DND-41 (cell line): ENCODE data around the gene TTC28.

Source experiments
- ATAC-seq: fragments of 200-7000 bp; cut with Tn5 transposase; 3 replicates; pipeline ENCODE4 v1.9.1; 2021; ENCODE audit warnings: low read depth; ENCODE audit not compliant: insufficient read depth
- DNase-seq: peaks from one replicate; pipeline ENCODE4 v3.0.0-alpha.2; 2020
- H2AFZ ChIP-seq: 2 replicates; pipeline ENCODE4 v1.6.0; 2012; ENCODE audit warnings: low read depth, low read length
- H3K27ac ChIP-seq: 2 replicates; pipeline ENCODE4 v1.5.1; 2012; ENCODE audit warnings: low read length, inconsistent platforms
- H3K27me3 ChIP-seq: fragments of 200-600 bp; sonication (generic); 2 replicates; pipeline ENCODE4 v1.6.0; 2012; ENCODE audit warnings: low read length, mild to moderate bottlenecking, inconsistent platforms; ENCODE audit not compliant: insufficient read depth, poor library complexity
- H3K36me3 ChIP-seq: 2 replicates; pipeline ENCODE4 v1.5.1; 2012; ENCODE audit warnings: low read length, inconsistent platforms; ENCODE audit not compliant: insufficient read depth
- H3K4me1 ChIP-seq: 2 replicates; pipeline ENCODE4 v1.5.1; 2012; ENCODE audit warnings: mild to moderate bottlenecking, low read length; ENCODE audit not compliant: insufficient read depth
- H3K4me2 ChIP-seq: 2 replicates; pipeline ENCODE4 v1.6.0; 2012; ENCODE audit warnings: mild to moderate bottlenecking, moderate library complexity, low read length, inconsistent platforms; ENCODE audit not compliant: insufficient read depth
- H3K4me3 ChIP-seq, 2 experiments: fragments of 200-600 bp in 1 of 2; shearing (Covaris generic) in 1 of 2; 2 replicates each; pipeline ENCODE4 v1.5.1; 2012 to 2016; ENCODE audit warnings: inconsistent platforms in 2 of 2, low read length in 2 of 2, mild to moderate bottlenecking in 2 of 2, low read depth in 1 of 2, moderate library complexity in 1 of 2
- H3K79me2 ChIP-seq: 2 replicates; pipeline ENCODE4 v1.6.0; 2012; ENCODE audit warnings: low read length, inconsistent platforms; ENCODE audit not compliant: insufficient read depth
- H3K9ac ChIP-seq: 2 replicates; pipeline ENCODE4 v1.6.0; 2012; ENCODE audit warnings: low read depth, mild to moderate bottlenecking, inconsistent platforms, low read length, moderate library complexity
- H3K9me3 ChIP-seq: 2 replicates; pipeline ENCODE4 v1.5.1; 2012; ENCODE audit warnings: low read length, moderate library complexity, mild to moderate bottlenecking, inconsistent platforms; ENCODE audit not compliant: insufficient read depth, severe bottlenecking
- H4K20me1 ChIP-seq: 2 replicates; pipeline ENCODE4 v1.6.0; 2012; ENCODE audit warnings: low read length; ENCODE audit not compliant: insufficient read depth
- EZH2 ChIP-seq: IDR thresholded peaks from 3 replicates; pipeline ENCODE4 v1.6.1; 2012; ENCODE audit warnings: borderline replicate concordance, low read depth, mild to moderate bottlenecking, moderate library complexity, low read length, inconsistent platforms; ENCODE audit not compliant: severe bottlenecking
- TF ChIP-seq, protein P1 (sequence below): IDR thresholded peaks from 2 replicates; pipeline ENCODE4 v1.5.1; 2012; ENCODE audit warnings: borderline replicate concordance, low read length, moderate library complexity, mild to moderate bottlenecking; ENCODE audit not compliant: poor library complexity, severe bottlenecking; ENCODE audit errors: extremely low read depth

TTC28 gene

DNA sequence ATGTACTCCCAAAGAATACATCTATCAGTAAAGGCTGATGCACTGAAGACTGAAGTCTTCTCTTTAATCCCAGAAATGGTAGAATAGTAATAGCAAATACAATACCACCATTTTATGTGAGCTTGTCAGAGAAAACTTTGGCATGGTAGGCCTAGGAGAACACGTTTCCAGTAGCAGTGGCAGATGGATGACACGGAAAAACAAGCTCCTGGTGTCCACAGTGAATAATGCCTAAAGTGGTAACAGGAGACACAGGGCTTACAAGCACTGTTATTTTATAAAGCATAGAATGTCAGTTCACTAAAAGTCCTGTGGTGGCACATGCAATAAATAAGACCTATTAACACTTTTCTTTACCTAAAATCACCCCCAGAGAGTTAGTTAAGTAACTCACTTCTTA lies 277.6 kb downstream of the TTC28 start:
- H3K4me3 ChIP-seq: no peak overlapping the region
- no peaks in the 10 kb centered on the region for H3K9me3 ChIP-seq
- H3K79me2 ChIP-seq: peaks cover 95% of the 10 kb centered on the region
- ATAC-seq: no peak
- no peak for TF ChIP-seq EZH2
- TF ChIP-seq, protein P1, sequence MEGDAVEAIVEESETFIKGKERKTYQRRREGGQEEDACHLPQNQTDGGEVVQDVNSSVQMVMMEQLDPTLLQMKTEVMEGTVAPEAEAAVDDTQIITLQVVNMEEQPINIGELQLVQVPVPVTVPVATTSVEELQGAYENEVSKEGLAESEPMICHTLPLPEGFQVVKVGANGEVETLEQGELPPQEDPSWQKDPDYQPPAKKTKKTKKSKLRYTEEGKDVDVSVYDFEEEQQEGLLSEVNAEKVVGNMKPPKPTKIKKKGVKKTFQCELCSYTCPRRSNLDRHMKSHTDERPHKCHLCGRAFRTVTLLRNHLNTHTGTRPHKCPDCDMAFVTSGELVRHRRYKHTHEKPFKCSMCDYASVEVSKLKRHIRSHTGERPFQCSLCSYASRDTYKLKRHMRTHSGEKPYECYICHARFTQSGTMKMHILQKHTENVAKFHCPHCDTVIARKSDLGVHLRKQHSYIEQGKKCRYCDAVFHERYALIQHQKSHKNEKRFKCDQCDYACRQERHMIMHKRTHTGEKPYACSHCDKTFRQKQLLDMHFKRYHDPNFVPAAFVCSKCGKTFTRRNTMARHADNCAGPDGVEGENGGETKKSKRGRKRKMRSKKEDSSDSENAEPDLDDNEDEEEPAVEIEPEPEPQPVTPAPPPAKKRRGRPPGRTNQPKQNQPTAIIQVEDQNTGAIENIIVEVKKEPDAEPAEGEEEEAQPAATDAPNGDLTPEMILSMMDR: no peak
- H4K20me1 ChIP-seq: peaks cover 36% of the 10 kb centered on the region
- DNase-seq: no peak
- H3K27ac ChIP-seq: no peak overlapping the region
- no peak overlapping the region for H3K4me2 ChIP-seq
- H2AFZ ChIP-seq: no peak overlapping the region
- H3K36me3 ChIP-seq: peaks cover 15% of the 10 kb centered on the region
- no peaks in the 10 kb centered on the region for H3K4me1 ChIP-seq
- no peak overlapping the region for H3K9ac ChIP-seq
- no peaks in the 10 kb centered on the region for H3K27me3 ChIP-seq

DNA sequence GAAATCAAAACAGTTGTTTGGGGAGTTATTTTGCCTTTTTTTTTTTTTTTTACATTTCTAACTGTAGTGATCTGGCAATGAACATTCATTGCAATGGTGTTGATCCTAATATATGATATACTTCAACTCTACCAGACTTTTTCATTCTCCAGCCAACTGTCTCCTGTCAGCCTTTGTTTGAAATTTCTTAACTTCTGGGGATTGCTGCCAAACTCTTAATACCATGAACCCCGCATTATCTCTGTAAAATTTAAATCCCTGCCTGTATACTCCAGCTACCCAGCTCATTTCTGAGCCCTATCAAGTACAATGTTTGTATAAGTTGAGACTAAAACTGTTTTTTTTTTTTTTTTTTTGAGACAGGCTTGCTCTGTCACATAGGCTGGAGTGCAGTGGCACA lies 280.7 kb downstream of the TTC28 start:
- no peak for TF ChIP-seq EZH2
- TF ChIP-seq, protein P1: no peak
- no peaks in the 10 kb centered on the region for H3K9me3 ChIP-seq

DNA sequence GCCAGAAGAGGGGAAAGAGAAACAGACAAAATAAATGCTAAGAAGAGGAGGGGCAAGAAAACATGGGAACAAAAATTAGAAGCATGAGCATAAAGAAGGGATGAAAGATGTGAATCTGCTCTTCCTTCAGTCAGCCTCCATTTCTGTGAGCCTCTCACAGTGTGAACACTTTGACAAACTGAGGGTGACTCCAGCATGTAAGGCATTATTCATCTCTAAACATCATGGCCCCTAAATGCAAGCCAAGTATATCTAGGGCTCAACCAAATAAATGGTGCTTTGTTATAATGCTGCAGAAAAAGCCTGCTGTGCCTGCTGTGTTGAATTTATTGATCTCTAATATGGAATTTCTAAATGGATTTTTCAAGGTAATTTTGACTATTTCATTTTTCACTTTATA lies 281.3 kb downstream of the TTC28 start:
- DNase-seq (no peak), ATAC-seq (no peak)
- Histone ChIP-seq H4K20me1 (peaks cover 24% of the 10 kb centered on the region; the same call in 1 of the 2 replicates), H3K9ac (no peak overlapping the region), H3K79me2 (peaks cover 98% of the 10 kb centered on the region), H3K4me1 (peaks cover 11% of the 10 kb centered on the region), H3K36me3 (peaks cover 10% of the 10 kb centered on the region; the same call in 1 of the 2 replicates), H3K4me2 (no peak overlapping the region), H2AFZ (no peak overlapping the region), H3K9me3 (peaks cover 3% of the 10 kb centered on the region), H3K27me3 (no peaks in the 10 kb centered on the region), H3K4me3 (no peak overlapping the region), H3K27ac (no peak overlapping the region)
- TF ChIP-seq, protein P1: no peak
- no peak for TF ChIP-seq EZH2

More for the DNA sequence above, 280.7 kb downstream of the TTC28 start:
- DNase-seq: no peak
- Histone ChIP-seq H3K27ac (no peak overlapping the region), H4K20me1 (peaks cover 24% of the 10 kb centered on the region; the same call in 1 of the 2 replicates), H3K4me3 (no peak overlapping the region), H3K27me3 (no peaks in the 10 kb centered on the region), H3K9ac (no peak overlapping the region), H2AFZ (no peak overlapping the region), H3K36me3 (peaks cover 4% of the 10 kb centered on the region; the same call in 1 of the 2 replicates), H3K79me2 (peaks cover 97% of the 10 kb centered on the region), H3K4me1 (peaks cover 11% of the 10 kb centered on the region), H3K4me2 (no peak overlapping the region)
- no peak for ATAC-seq
